PC-3 (cell line): Measurements from ENCODE around the gene PRSS1.

Experiments
- CTCF ChIP-seq: fragments of 300-600 bp; sonication (generic); conservative IDR thresholded peaks from 2 replicates; pipeline ENCODE4 v1.5.1; 2017; ENCODE audit warnings: antibody characterized with exemption, low read depth, mild to moderate bottlenecking, low read length
- EZH2 ChIP-seq: fragments of 300-600 bp; sonication (generic); IDR thresholded peaks from one replicate; pipeline ENCODE4 v1.6.1; 2017; ENCODE audit warnings: antibody characterized with exemption, mild to moderate bottlenecking, low read length; ENCODE audit not compliant: unreplicated experiment

- TF ChIP-seq CTCF (no peak), EZH2 (no peak)
Observed at GRCh38 chr7:142716596-142716995, 32.7 kb upstream of the PRSS1 start.
